Left cardiac atrium (tissue), 4 donors: ENCODE measurements around the gene PEAK1. TPM values are rescaled to one million over a fixed set of nuclear protein-coding genes. Genes with fewer than 3 reads are reported as not detected.

Experiments
- ATAC-seq, 2 donors: fragments of 200-7000 bp; cut with Tn5 transposase; one replicate each; pipeline ENCODE4 v1.9.1; 2020; ENCODE audit warnings: mild to moderate bottlenecking in 2 of 2, moderate library complexity in 2 of 2
- DNase-seq: peaks from one replicate; pipeline ENCODE4 v3.0.0-alpha.2; 2020
- intact Hi-C, 2 donors: fragments of 100-400 bp; cut with DNase I; formaldehyde crosslinking; loops; one replicate each; pipeline versions ENCODE4 v1.14.1 to v1.15.1; 2022 to 2023
- total RNA-seq, 2 donors: library from RNA; stranded (reverse); fragmentation: NEBNext Ultra II Directional; extraction: Animal tissue kit (Norgen Biotek cat#: 25700); gene quantifications; one replicate each; pipeline ENCODE4 v1.2.1, GENCODE V29; 2021
- donor health status: DM: no; HTN: yes; CAD: no.
- donor health status: DM: no; HTN: yes; CAD: no; lungs with severe emphysema.
- donor health status: DM: yes; HTN: yes; CAD: no.
- donor health status: Dilated cardiomyopathy.

Gene PEAK1
- total RNA-seq, 2 donors from 2014 or later = 59.0 to 71.7 TPM

DNA sequence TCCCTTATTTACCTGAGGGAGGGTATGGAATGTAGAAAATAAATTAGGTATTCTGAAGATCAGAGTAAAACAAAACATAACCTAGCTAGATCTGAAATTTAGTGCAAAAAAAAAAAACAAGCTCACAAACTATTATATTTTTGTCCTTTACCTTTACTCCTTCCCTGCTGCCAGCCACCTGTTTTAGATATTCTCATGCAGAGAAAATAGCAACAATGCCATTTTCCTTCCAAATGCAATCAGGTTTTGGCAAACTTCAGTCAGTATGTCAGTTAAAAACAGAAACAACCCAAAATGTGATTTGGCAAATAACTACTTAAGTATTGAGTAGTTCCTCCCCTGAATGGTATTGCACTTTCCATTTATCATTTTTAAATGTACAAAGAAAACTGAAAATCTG lies 35.8 kb downstream of the PEAK1 start:
- DNase-seq (no peak), ATAC-seq (no peak)
- intact Hi-C loops = no loop called here

- intact Hi-C loops = no loop called here
- DNase-seq (no peak), ATAC-seq (no peak)
Observed at GRCh38 chr15:77380033-77380432, 39.9 kb downstream of the PEAK1 start.

- ATAC-seq (no peak), DNase-seq (no peak)
- intact Hi-C loops = no loop called here
Observed at GRCh38 chr15:77376770-77377169, 43.1 kb downstream of the PEAK1 start.

GRCh38 chr15:77375133-77375532 lies 44.8 kb downstream of the PEAK1 start:
- no peak for ATAC-seq
- no peak for DNase-seq
- intact Hi-C loops = no loop called here

DNA sequence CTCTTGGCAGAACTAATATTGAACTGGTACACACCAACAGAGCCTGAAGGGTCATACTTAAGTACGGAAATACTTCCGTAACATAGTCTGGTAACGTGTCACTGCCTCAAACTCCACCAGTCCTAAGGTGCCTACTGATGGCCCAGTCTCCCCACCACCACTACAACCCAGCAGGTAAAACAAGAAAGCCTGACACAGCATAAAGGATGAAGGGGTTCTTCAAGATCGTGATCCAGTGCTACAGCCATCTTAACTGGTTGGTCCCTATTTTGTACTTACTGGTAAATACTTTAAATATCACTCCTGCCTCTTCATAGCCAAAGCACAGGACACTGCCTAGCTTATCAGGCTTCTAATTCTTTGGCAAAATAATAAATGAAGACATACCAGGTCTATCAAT lies 46.5 kb downstream of the PEAK1 start:
- intact Hi-C loops = no loop called here
- DNase-seq = no peak
- no peak for ATAC-seq

DNA sequence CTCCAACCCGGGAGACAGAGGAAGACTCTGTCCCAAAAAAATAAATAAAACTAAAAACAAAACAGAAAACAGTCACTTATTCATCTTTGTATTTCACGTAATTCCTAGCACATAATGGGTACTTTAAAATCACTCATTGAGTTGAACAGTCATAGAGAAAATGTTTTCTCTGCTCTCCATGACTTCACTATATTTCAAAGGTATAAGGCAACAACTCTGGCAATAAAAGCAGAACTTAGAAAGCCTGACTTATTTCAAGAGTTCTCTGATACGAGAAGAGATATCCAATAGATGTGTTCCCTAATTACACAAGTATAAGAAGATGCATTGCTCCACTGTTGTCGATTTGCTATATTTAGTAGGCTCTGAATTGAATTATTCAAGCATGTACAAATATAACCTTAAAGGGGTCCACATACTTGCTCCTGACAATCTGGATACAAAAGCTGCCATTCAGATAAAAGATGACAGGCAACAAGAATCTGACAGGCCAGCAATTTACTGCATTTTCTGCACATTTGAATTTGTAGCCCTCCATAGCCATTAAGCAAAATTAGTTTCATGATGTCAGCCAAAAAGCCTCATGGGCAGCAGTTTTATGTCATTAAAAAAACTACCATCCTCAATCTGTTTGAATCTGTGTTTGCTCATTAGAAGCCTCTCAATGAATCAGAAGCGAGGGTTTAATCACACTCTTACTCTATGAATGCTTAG lies 47.9 kb downstream of the PEAK1 start:
- no peak for ATAC-seq
- DNase-seq = no peak
- intact Hi-C loops = no loop called here

DNA sequence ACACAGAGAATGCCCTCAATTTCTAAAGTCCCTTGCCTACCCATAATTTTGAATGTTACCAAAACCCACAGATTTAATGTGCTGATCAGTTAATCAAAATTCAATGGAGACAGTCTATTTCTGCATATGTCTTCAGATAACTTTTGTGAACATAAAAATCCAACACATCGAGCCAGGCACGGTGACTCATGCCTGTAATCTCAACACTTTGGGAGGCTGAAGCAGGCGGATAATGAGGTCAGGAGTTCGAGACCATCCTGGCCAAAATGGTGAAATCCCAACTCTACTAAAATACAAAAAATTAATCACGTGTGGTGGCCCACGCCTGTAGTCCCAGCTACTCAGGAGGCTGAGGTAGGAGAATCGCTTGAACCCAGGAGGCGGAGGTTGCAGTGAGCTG lies 49.3 kb downstream of the PEAK1 start:
- intact Hi-C loops = no loop called here
- ATAC-seq = no peak
- no peak for DNase-seq

DNA sequence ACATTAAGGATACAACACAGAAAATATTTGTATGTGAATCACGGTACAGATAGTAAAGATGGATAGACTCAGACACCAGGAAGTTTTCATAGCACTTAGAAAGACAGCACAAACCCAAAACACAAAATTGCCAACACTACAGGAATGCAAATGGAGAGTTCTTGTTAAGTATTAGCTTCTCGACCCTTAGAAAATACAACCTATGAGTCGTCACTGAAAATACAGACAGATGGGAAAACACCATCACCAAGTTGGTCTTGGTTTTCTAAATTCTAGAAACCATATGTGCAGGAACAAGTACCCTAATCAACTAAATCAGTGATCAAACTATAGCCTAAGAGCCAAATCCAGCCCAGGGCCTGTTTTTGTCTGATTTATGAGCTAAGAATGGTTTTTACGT lies 50.7 kb downstream of the PEAK1 start:
- intact Hi-C loops = no loop called here
- ATAC-seq (no peak), DNase-seq (no peak)

DNA sequence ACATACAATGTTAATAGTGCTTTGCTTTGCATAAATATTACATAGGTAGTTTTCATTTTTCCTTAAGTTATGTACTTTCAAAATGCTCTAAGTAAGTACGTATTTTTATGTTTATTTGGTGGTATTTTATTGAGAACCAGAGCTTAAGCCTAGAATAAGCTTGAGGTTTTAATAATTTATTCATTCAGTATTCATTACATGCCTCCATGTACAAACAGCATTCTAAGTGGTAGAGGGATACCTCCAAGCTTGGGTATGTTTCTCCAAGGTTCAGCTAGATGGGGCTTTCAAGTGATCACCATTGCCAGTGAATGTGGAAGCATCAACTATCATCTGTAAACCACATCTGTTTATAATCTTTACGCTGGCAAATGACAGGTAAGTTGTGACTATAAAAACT lies 52.3 kb downstream of the PEAK1 start:
- DNase-seq (no peak), ATAC-seq (no peak)
- intact Hi-C loops = no loop called here

- intact Hi-C loops = no loop called here
- no peak for DNase-seq
- ATAC-seq = no peak
Observed at GRCh38 chr15:77361456-77361855, 58.4 kb downstream of the PEAK1 start.

- DNase-seq (no peak), ATAC-seq (no peak)
- intact Hi-C loops = no loop called here
Observed at GRCh38 chr15:77358545-77359240, 61.2 kb downstream of the PEAK1 start.

DNA sequence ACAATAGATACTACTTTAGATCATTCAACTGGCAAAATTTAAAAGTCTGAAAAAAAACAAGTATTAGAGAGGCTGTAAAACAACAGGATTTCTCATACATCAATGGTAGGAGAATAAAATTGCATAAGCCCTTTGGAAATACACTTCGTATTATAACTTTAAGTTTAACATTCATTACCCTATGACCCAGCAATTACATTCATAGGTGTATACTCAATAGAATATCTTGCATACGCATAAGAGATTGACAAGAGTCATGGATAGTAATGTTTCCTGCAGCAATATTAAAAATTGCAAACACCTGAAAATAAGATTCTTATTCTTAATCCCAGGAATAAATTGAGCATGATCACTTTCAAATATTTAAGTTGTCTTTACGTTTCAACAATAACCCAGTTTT lies 63.6 kb downstream of the PEAK1 start:
- intact Hi-C loops = no loop called here
- ATAC-seq (no peak), DNase-seq (no peak)

GRCh38 chr15:77355321-77355720 lies 64.6 kb downstream of the PEAK1 start:
- intact Hi-C loops = no loop called here
- DNase-seq = no peak
- no peak for ATAC-seq

GRCh38 chr15:77354063-77354462 lies 65.8 kb downstream of the PEAK1 start:
- DNase-seq (no peak), ATAC-seq (peak in 1 of 2 donors; percentile 47)
- intact Hi-C loops = no loop called here

GRCh38 chr15:77352887-77353286 lies 67.0 kb downstream of the PEAK1 start:
- intact Hi-C loops = no loop called here
- DNase-seq (no peak), ATAC-seq (no peak)

- intact Hi-C loops = no loop called here
- DNase-seq = no peak
- no peak for ATAC-seq
Observed at GRCh38 chr15:77350792-77351191, 69.1 kb downstream of the PEAK1 start.

DNA sequence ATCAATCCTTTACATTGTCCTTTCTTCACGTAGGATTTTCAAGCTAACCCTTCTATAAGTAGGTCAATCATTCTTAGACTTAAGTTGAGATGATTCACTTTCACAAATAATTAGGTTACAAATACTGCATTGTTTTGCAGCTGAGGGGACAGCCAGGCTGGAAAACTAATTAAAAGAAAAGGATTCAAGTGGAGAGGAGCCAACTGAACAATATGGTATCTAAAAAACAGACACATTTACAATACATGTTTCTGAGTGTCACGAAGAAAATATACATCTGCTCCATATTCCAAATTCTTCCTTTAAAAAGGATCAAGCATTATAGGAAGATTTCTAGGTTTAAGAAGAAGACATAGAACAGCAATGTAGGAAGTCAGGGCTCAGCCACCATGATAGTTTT lies 70.2 kb downstream of the PEAK1 start:
- ATAC-seq (no peak), DNase-seq (no peak)
- intact Hi-C loops = no loop called here

DNA sequence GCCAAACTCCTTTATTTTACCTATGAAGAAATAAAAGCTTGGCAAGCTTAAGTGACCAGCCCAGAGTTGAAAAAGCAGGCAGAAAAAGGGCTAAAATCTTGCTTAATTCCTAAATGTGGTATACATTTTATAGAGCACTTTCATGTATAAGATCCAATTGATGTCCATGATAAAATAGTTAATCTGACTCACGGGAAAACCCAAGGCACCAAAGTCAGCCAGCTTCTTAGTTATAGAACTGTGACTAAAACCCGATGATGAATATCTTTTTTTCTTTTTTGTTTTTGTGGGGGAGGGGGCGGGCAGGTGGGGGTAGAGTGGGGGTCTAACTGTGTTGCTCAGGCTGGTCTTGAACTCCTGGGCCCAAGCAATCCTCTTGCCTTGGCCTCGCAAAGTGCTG lies 71.4 kb downstream of the PEAK1 start:
- intact Hi-C loops = no loop called here
- DNase-seq (no peak), ATAC-seq (no peak)

DNA sequence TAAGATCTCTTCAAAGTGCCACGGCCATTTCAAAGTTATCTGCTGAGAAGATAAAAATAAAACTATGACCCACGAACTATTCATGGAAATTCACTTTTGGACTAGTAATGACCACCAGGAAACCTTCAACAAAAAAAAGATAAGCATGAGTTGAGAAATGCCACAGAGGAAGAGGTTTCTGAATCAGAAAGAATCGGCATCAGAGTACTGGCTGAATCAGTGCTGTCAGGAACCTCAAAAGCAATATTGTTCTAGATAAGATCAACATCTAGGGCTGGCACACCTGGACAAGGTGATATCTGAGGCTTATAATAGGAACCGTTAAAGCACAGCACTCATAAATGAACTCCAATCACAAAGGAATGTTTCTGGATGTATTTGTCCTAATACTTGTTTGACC lies 72.7 kb downstream of the PEAK1 start:
- ATAC-seq = no peak

GRCh38 chr15:77346245-77347036 lies 73.5 kb downstream of the PEAK1 start:
- ATAC-seq (no peak), DNase-seq (no peak)
- intact Hi-C loops = no loop called here

More for the DNA sequence above, 72.7 kb downstream of the PEAK1 start:
- DNase-seq = no peak
- intact Hi-C loops = no loop called here
